GM08714 (cell line): Measurements from ENCODE around the gene STUM.
"Not testable (repeated sequence)": the region's sequence is repeated elsewhere in the genome, so short reads cannot be mapped to it uniquely, and the experiment has no call there.

ENCODE experiments used
- H3K4me3 ChIP-seq: fragments of 200-500 bp; sonication (Bioruptor generic); 2 replicates; pipeline ENCODE4 v1.5.1; 2014; ENCODE audit warnings: mild to moderate bottlenecking, low read length, inconsistent platforms
- ZNF274 ChIP-seq: IDR thresholded peaks from 2 replicates; pipeline ENCODE4 v1.6.1; 2012; ENCODE audit warnings: mild to moderate bottlenecking, low read depth, low read length

The STUM gene

GRCh38 chr1:226606311-226607267, 58.0 kb downstream of the STUM start:
- H3K4me3 ChIP-seq = no peak overlapping the region
- TF ChIP-seq ZNF274 = no peak

GRCh38 chr1:226607268-226607660, 58.7 kb downstream of the STUM start:
- H3K4me3 ChIP-seq = no peak overlapping the region
- TF ChIP-seq ZNF274 = no peak

- TF ChIP-seq ZNF274 = no peak
- no peak overlapping the region for H3K4me3 ChIP-seq
These were observed 59.3 kb downstream of the STUM start for GRCh38 chr1:226607821-226608220.

GRCh38 chr1:226608699-226609505, 60.3 kb downstream of the STUM start:
- no peak overlapping the region for H3K4me3 ChIP-seq
- TF ChIP-seq ZNF274 = no peak

- no peak for TF ChIP-seq ZNF274
- H3K4me3 ChIP-seq = no peak overlapping the region
These were observed 61.4 kb downstream of the STUM start for GRCh38 chr1:226609836-226610455.

GRCh38 chr1:226610671-226611070, 62.1 kb downstream of the STUM start:
- H3K4me3 ChIP-seq = no peak overlapping the region
- no peak for TF ChIP-seq ZNF274

- no peak for TF ChIP-seq ZNF274
- no peak overlapping the region for H3K4me3 ChIP-seq
These were observed 62.7 kb downstream of the STUM start for GRCh38 chr1:226611301-226611700.

GRCh38 chr1:226611980-226612379, 63.4 kb downstream of the STUM start:
- H3K4me3 ChIP-seq = not testable (repeated sequence)

GRCh38 chr1:226615876-226616275, 67.3 kb downstream of the STUM start:
- H3K4me3 ChIP-seq = no peak overlapping the region
- TF ChIP-seq ZNF274 = no peak

GRCh38 chr1:226616636-226617035, 68.1 kb downstream of the STUM start:
- TF ChIP-seq ZNF274 = no peak
- H3K4me3 ChIP-seq = no peak overlapping the region

GRCh38 chr1:226617109-226617508, 68.5 kb downstream of the STUM start:
- no peak overlapping the region for H3K4me3 ChIP-seq
- no peak for TF ChIP-seq ZNF274

GRCh38 chr1:226617719-226618118, 69.2 kb downstream of the STUM start:
- not testable (repeated sequence) for H3K4me3 ChIP-seq

GRCh38 chr1:226618380-226618779, 69.8 kb downstream of the STUM start:
- TF ChIP-seq ZNF274 = no peak
- no peak overlapping the region for H3K4me3 ChIP-seq

GRCh38 chr1:226619031-226619430, 70.5 kb downstream of the STUM start:
- H3K4me3 ChIP-seq = no peak overlapping the region
- TF ChIP-seq ZNF274 = no peak
